Panc1 (cell line): ENCODE measurements around the gene ADARB1.

ENCODE experiments used
- CTCF ChIP-seq: fragments of 450-650 bp; IDR thresholded peaks from 2 replicates; pipeline ENCODE4 v1.5.1; 2017; ENCODE audit warnings: mild to moderate bottlenecking
- POLR2AphosphoS5 ChIP-seq: IDR thresholded peaks from 2 replicates; pipeline ENCODE4 v1.6.1; 2012; ENCODE audit warnings: mild to moderate bottlenecking, low read depth, low read length, moderate library complexity
- SIN3A ChIP-seq: IDR thresholded peaks from 2 replicates; pipeline ENCODE4 v1.6.1; 2012; ENCODE audit warnings: low read depth, mild to moderate bottlenecking, low read length, moderate library complexity, borderline replicate concordance; ENCODE audit not compliant: insufficient read depth
- TCF7L2 ChIP-seq: IDR thresholded peaks from 2 replicates; pipeline ENCODE4 v1.6.1; 2011; ENCODE audit warnings: mild to moderate bottlenecking, low read depth, low read length, inconsistent platforms
- TF ChIP-seq, protein P1 (sequence below), 2 experiments: IDR thresholded peaks; 2 replicates each; pipeline ENCODE4 v1.6.1; 2011 to 2012; ENCODE audit warnings: low read depth in 2 of 2, control low read depth in 1 of 2, low read length in 1 of 2, mild to moderate bottlenecking in 1 of 2, moderate library complexity in 1 of 2; ENCODE audit not compliant: insufficient read depth in 1 of 2

- TF ChIP-seq CTCF (no peak), SIN3A (no peak), POLR2AphosphoS5 (no peak), TCF7L2 (no peak)
- TF ChIP-seq, protein P1, sequence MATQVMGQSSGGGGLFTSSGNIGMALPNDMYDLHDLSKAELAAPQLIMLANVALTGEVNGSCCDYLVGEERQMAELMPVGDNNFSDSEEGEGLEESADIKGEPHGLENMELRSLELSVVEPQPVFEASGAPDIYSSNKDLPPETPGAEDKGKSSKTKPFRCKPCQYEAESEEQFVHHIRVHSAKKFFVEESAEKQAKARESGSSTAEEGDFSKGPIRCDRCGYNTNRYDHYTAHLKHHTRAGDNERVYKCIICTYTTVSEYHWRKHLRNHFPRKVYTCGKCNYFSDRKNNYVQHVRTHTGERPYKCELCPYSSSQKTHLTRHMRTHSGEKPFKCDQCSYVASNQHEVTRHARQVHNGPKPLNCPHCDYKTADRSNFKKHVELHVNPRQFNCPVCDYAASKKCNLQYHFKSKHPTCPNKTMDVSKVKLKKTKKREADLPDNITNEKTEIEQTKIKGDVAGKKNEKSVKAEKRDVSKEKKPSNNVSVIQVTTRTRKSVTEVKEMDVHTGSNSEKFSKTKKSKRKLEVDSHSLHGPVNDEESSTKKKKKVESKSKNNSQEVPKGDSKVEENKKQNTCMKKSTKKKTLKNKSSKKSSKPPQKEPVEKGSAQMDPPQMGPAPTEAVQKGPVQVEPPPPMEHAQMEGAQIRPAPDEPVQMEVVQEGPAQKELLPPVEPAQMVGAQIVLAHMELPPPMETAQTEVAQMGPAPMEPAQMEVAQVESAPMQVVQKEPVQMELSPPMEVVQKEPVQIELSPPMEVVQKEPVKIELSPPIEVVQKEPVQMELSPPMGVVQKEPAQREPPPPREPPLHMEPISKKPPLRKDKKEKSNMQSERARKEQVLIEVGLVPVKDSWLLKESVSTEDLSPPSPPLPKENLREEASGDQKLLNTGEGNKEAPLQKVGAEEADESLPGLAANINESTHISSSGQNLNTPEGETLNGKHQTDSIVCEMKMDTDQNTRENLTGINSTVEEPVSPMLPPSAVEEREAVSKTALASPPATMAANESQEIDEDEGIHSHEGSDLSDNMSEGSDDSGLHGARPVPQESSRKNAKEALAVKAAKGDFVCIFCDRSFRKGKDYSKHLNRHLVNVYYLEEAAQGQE (IDR thresholded peaks at IDR 0.05; ENCODE audit: insufficient read depth in 1 of 2, low read depth in 2 of 2, low read length in 1 of 2), result no peak
Observed at GRCh38 chr21:45079351-45079750, 5.0 kb downstream of the ADARB1 start.
